Endothelial cell of umbilical vein (primary cell): ENCODE measurements around the gene PECR.

Experiments
- CTCF ChIP-seq, 2 donors: IDR thresholded peaks; 1 replicate in 1 of 2; 2 replicates in 1 of 2; pipeline ENCODE4 v1.5.1; 2011; ENCODE audit warnings: low read length in 2 of 2, mild to moderate bottlenecking in 2 of 2, moderate library complexity in 2 of 2, control low read depth in 1 of 2, inconsistent platforms in 1 of 2, low read depth in 1 of 2; ENCODE audit not compliant: insufficient read depth in 1 of 2; ENCODE audit errors: extremely low read depth in 1 of 2
- EZH2 ChIP-seq: IDR thresholded peaks from 2 replicates; pipeline ENCODE4 v1.6.1; 2012; ENCODE audit warnings: borderline replicate concordance, low read depth, mild to moderate bottlenecking, moderate library complexity, low read length, inconsistent platforms; ENCODE audit not compliant: severe bottlenecking
- FOS ChIP-seq: IDR thresholded peaks from 2 replicates; pipeline ENCODE4 v1.6.1; 2011; ENCODE audit warnings: mild to moderate bottlenecking, low read length, moderate library complexity, borderline replicate concordance; ENCODE audit not compliant: insufficient read depth
- GATA2 ChIP-seq: IDR thresholded peaks from 2 replicates; pipeline ENCODE4 v1.7.0; 2011; ENCODE audit warnings: low read depth, mild to moderate bottlenecking, moderate library complexity, mixed read lengths, low read length; ENCODE audit not compliant: insufficient read length, insufficient read depth
- JUN ChIP-seq: IDR thresholded peaks from 2 replicates; pipeline ENCODE4 v1.6.1; 2011; ENCODE audit warnings: borderline replicate concordance, low read depth; ENCODE audit not compliant: insufficient read length, insufficient read depth
- MAX ChIP-seq: IDR thresholded peaks from 2 replicates; pipeline ENCODE4 v1.6.1; 2011; ENCODE audit not compliant: insufficient read depth, insufficient read length
- MYC ChIP-seq: IDR thresholded peaks from one replicate; pipeline ENCODE4 v1.6.1; 2011; ENCODE audit warnings: mild to moderate bottlenecking, low read depth, low read length
- POLR2A ChIP-seq: IDR thresholded peaks from 2 replicates; pipeline ENCODE4 v1.6.1; 2012; ENCODE audit warnings: low read depth, mild to moderate bottlenecking, control low read depth, low read length
- POLR2AphosphoS5 ChIP-seq: IDR thresholded peaks from 2 replicates; pipeline ENCODE4 v1.6.1; 2012; ENCODE audit warnings: low read depth, mild to moderate bottlenecking, control low read depth, low read length, moderate library complexity; ENCODE audit not compliant: insufficient read depth

GRCh38 chr2:216078776-216079175 is 2.8 kb downstream of the PECR start:
- TF ChIP-seq CTCF (IDR thresholded peaks at IDR 0.05; ENCODE audit: extremely low read depth in 1 of 2, insufficient read depth in 1 of 2, low read depth in 1 of 2, low read length in 2 of 2), result no peak
- TF ChIP-seq POLR2AphosphoS5, result no peak
- no peak for TF ChIP-seq POLR2A
- TF ChIP-seq FOS, result no peak
- TF ChIP-seq EZH2, result no peak
- no peak for TF ChIP-seq MAX
- no peak for TF ChIP-seq JUN
- no peak for TF ChIP-seq GATA2
- TF ChIP-seq MYC, result no peak
